HUES64 (cell line): ENCODE results near the gene CPNE4.

Experiments
- H3K27ac ChIP-seq: 2 replicates; pipeline ENCODE4 v1.7.0; 2013; ENCODE audit warnings: low read depth, low read length, inconsistent platforms
- H3K27me3 ChIP-seq: 2 replicates; pipeline ENCODE4 v1.6.1; 2013; ENCODE audit warnings: mild to moderate bottlenecking, low read length; ENCODE audit not compliant: insufficient read depth
- H3K36me3 ChIP-seq: 2 replicates; pipeline ENCODE4 v1.6.1; 2013; ENCODE audit warnings: mild to moderate bottlenecking, low read length; ENCODE audit not compliant: insufficient read depth
- H3K4me1 ChIP-seq: 2 replicates; pipeline ENCODE4 v1.6.1; 2013; ENCODE audit warnings: mild to moderate bottlenecking, low read length, moderate library complexity; ENCODE audit not compliant: insufficient read depth
- H3K4me3 ChIP-seq: 2 replicates; pipeline ENCODE4 v1.5.1; 2013; ENCODE audit warnings: mild to moderate bottlenecking, low read length, moderate library complexity
- H3K9ac ChIP-seq: 2 replicates; pipeline ENCODE4 v1.6.1; 2013; ENCODE audit warnings: mild to moderate bottlenecking, low read depth, low read length
- H3K9me3 ChIP-seq: 2 replicates; pipeline ENCODE4 v1.6.1; 2013; ENCODE audit warnings: low read depth, low read length; ENCODE audit not compliant: insufficient read depth
- WGBS: fragments of 150-250, 120-280 bp; methylation state at CpG from one replicate; pipeline ENCODE4 v1.1.7; 2013; ENCODE audit warnings: missing lambda C conversion rate; 5-methylcytosine and 5-hydroxymethylcytosine counted together

The CPNE4 gene

GRCh38 chr3:131630807-131631206 is 404.0 kb downstream of the CPNE4 start:
- Histone ChIP-seq H3K9me3 (no peaks in the 10 kb centered on the region), H3K36me3 (no peaks in the 10 kb centered on the region), H3K9ac (no peak overlapping the region), H3K27ac (no peak overlapping the region), H3K4me3 (no peak overlapping the region), H3K27me3 (no peaks in the 10 kb centered on the region), H3K4me1 (no peaks in the 10 kb centered on the region)
- 92% methylated on average over 1 of the region's 1 CpG for WGBS

GRCh38 chr3:131630097-131630496 is 404.7 kb downstream of the CPNE4 start:
- no peaks in the 10 kb centered on the region for H3K36me3 ChIP-seq
- H3K9ac ChIP-seq, result no peak overlapping the region
- H3K4me3 ChIP-seq, result no peak overlapping the region
- 96% methylated on average over 3 of the region's 3 CpGs for WGBS
- H3K9me3 ChIP-seq, result no peaks in the 10 kb centered on the region
- no peaks in the 10 kb centered on the region for H3K4me1 ChIP-seq
- H3K27ac ChIP-seq, result no peak overlapping the region
- H3K27me3 ChIP-seq, result no peaks in the 10 kb centered on the region

- Histone ChIP-seq H3K27me3 (no peaks in the 10 kb centered on the region), H3K4me3 (no peak overlapping the region), H3K9ac (no peak overlapping the region), H3K36me3 (no peaks in the 10 kb centered on the region), H3K4me1 (peaks cover 18% of the 10 kb centered on the region), H3K9me3 (no peaks in the 10 kb centered on the region), H3K27ac (no peak overlapping the region)
- WGBS, result 60% methylated on average over 1 of the region's 1 CpG
Measured at GRCh38 chr3:131623431-131623830, 411.4 kb downstream of the CPNE4 start.

DNA sequence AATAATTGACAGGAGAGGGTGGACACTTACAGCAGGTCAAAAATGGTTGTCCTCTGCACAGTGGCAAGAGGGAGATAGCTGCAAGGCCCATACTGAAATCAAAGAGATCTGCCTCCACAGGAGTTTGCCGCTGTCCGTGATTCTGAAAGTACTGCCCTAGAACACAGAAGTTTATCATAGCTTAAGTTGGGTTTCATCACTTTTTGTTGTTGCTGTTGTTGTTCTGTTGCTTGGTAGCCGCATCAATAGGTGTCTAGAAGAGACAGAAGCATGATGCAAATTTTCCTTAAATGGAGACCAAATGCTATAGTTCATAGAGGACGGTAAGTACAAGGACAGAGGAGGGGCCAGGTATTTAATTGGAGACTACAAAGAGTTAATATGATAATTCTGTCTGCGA is 412.1 kb downstream of the CPNE4 start:
- no peak overlapping the region for H3K4me3 ChIP-seq
- 93% methylated on average over 5 of the region's 5 CpGs for WGBS
- H3K9me3 ChIP-seq, result no peaks in the 10 kb centered on the region

DNA sequence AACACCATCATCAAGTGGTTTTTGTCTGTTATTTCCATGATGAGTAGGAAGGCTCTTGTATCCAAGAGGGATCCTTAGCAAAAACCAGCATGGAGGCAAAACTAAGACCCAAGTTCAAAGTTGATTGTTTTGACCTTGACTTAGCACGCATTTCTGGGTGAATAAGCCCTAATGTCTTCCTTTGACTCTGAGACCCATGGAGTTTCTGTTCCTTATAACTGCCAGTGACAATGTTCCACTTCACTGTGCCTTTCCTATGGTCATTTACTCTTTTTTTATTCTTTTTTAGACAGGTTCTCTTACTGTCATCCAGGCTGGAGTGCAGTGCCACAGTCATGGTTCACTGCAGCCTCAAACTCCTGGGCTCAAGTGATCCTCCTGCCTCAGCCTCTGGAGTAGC is 413.8 kb downstream of the CPNE4 start:
- Histone ChIP-seq H3K27ac (no peak overlapping the region), H3K36me3 (no peaks in the 10 kb centered on the region), H3K4me3 (no peak overlapping the region), H3K4me1 (peaks cover 18% of the 10 kb centered on the region), H3K27me3 (no peaks in the 10 kb centered on the region), H3K9me3 (no peaks in the 10 kb centered on the region), H3K9ac (no peak overlapping the region)
- 92% methylated on average over 1 of the region's 1 CpG for WGBS

More for the DNA sequence above, 412.1 kb downstream of the CPNE4 start:
- no peaks in the 10 kb centered on the region for H3K36me3 ChIP-seq
- no peak overlapping the region for H3K9ac ChIP-seq
- H3K27me3 ChIP-seq, result no peaks in the 10 kb centered on the region
- H3K27ac ChIP-seq, result no peak overlapping the region
- H3K4me1 ChIP-seq, result peaks cover 18% of the 10 kb centered on the region

DNA sequence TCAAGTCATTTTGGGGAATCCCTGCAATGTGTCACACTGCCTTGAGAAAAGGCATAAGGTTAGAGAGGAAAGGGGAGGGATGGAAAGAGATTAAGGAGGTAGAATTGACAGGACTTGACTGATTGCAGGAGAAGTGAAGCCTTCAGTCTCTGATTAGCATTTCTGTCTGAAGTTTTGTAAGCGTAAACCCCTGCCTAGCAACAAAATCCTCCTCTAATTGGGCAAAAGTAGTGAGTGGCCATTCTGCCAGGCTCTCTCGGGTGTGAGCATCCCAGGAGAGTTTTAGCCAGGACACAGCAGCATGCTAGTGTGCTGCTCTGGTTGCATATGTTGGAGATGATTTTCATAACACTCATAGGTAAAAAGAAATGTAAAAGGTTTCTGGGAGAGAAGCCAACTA is 415.0 kb downstream of the CPNE4 start:
- no peak overlapping the region for H3K27ac ChIP-seq
- H3K4me1 ChIP-seq, result peaks cover 18% of the 10 kb centered on the region
- no peaks in the 10 kb centered on the region for H3K27me3 ChIP-seq
- no peak overlapping the region for H3K4me3 ChIP-seq
- H3K9me3 ChIP-seq, result no peaks in the 10 kb centered on the region
- 80% methylated on average over 2 of the region's 2 CpGs for WGBS
- no peak overlapping the region for H3K9ac ChIP-seq
- H3K36me3 ChIP-seq, result no peaks in the 10 kb centered on the region

- Histone ChIP-seq H3K4me1 (0 out of 2 replicates have a peak, but pooled peaks cover 8% of the 10 kb centered on the region), H3K27ac (no peak overlapping the region), H3K36me3 (no peaks in the 10 kb centered on the region), H3K9ac (no peak overlapping the region), H3K9me3 (no peaks in the 10 kb centered on the region), H3K4me3 (no peak overlapping the region), H3K27me3 (no peaks in the 10 kb centered on the region)
- WGBS, result 82% methylated on average over 2 of the region's 3 CpGs
Measured at GRCh38 chr3:131616719-131617118, 418.1 kb downstream of the CPNE4 start.

DNA sequence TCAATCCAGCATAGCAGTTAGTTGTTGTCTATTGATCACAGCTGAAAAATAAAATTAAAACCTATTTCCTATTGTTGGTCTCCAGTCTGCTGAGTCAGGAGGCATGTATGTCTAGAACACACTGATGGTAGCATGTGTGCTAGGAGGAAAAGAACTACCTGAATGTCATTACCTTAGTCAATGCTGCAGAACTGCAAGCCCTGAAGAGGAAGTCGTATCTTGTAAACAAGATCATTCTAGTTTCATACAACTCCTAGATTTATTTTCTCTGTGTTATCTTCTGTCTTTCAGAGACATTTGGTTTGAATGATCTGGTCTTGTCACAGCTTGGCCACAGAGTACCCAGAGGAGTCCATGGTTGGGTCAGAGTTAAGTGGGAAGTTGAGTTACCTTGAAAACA is 422.1 kb downstream of the CPNE4 start:
- Histone ChIP-seq H3K36me3 (no peaks in the 10 kb centered on the region), H3K4me3 (no peak overlapping the region), H3K27me3 (no peaks in the 10 kb centered on the region), H3K27ac (no peak overlapping the region), H3K9me3 (no peaks in the 10 kb centered on the region), H3K9ac (no peak overlapping the region), H3K4me1 (no peaks in the 10 kb centered on the region)
- WGBS, result 100% methylated on average over 1 of the region's 1 CpG

DNA sequence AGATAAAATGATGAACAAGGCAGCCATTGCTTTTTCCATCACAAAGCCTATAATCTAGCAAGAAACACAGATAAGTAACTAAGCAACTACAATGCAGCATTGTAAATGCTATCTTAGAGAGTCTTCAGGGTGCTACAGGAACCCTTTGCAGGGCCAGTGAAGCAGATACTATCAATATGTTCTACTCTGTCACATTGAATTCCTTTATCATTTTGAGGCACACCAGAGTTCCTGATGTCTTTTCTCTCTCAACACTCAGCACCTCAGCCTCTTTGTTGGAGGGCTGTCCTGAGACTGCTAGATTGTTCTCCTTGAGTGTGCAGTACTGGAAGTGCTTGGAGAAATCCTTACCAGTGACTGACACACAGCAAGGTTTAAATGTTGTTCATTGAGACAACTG is 424.6 kb downstream of the CPNE4 start:
- no peak overlapping the region for H3K9ac ChIP-seq
- no peaks in the 10 kb centered on the region for H3K36me3 ChIP-seq
- H3K27me3 ChIP-seq, result no peaks in the 10 kb centered on the region
- no peaks in the 10 kb centered on the region for H3K4me1 ChIP-seq
- H3K27ac ChIP-seq, result no peak overlapping the region
- no peak overlapping the region for H3K4me3 ChIP-seq
- no peaks in the 10 kb centered on the region for H3K9me3 ChIP-seq

DNA sequence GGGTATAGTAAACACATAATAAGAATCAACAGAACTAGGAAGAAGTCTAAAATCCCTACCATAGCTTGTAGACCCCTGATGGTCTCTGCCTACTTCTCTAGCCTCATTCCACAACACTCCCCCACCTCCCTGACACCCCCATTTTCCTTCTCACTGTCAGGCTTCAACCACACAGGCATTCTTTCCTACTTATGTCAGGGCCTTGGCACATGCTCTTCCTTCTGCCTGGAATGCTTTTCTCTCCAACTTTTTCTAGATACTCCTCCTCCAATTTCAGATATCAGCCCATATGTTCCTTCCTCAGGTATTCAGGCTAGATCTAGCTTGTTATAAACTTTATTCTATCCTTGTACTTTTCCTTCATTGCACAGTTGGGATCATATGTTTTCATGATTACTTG is 426.1 kb downstream of the CPNE4 start:
- Histone ChIP-seq H3K27me3 (no peaks in the 10 kb centered on the region), H3K36me3 (no peaks in the 10 kb centered on the region), H3K4me3 (no peak overlapping the region), H3K9me3 (no peaks in the 10 kb centered on the region), H3K27ac (no peak overlapping the region), H3K4me1 (no peaks in the 10 kb centered on the region), H3K9ac (no peak overlapping the region)

GRCh38 chr3:131608296-131608695 is 426.5 kb downstream of the CPNE4 start:
- no peak overlapping the region for H3K9ac ChIP-seq
- no peaks in the 10 kb centered on the region for H3K9me3 ChIP-seq
- no peaks in the 10 kb centered on the region for H3K27me3 ChIP-seq
- WGBS, result 93% methylated on average over 1 of the region's 1 CpG
- H3K4me1 ChIP-seq, result no peaks in the 10 kb centered on the region
- H3K4me3 ChIP-seq, result no peak overlapping the region
- no peaks in the 10 kb centered on the region for H3K36me3 ChIP-seq
- H3K27ac ChIP-seq, result no peak overlapping the region

GRCh38 chr3:131605916-131606315 is 428.9 kb downstream of the CPNE4 start:
- no peak overlapping the region for H3K4me3 ChIP-seq
- H3K4me1 ChIP-seq, result no peaks in the 10 kb centered on the region
- WGBS, result 87% methylated on average over 2 of the region's 2 CpGs
- H3K27me3 ChIP-seq, result no peaks in the 10 kb centered on the region
- H3K36me3 ChIP-seq, result no peaks in the 10 kb centered on the region
- no peak overlapping the region for H3K9ac ChIP-seq
- no peak overlapping the region for H3K27ac ChIP-seq
- no peaks in the 10 kb centered on the region for H3K9me3 ChIP-seq
